Liver (tissue), 9 donors: ENCODE data around the gene HRG. TPM values are rescaled to one million over a fixed set of nuclear protein-coding genes. Genes with fewer than 3 reads are reported as not detected.

Source experiments
- DNase-seq: peaks from one replicate; pipeline ENCODE4 v3.0.0-alpha.2; 2017; ENCODE audit warnings: low spot score
- H3K27ac ChIP-seq, 2 donors: one replicate each; pipeline ENCODE4 v1.7.0; 2013; ENCODE audit warnings: inconsistent platforms in 2 of 2, low read length in 2 of 2, control low read depth in 1 of 2, low read depth in 1 of 2, mild to moderate bottlenecking in 1 of 2
- H3K27me3 ChIP-seq, 4 donors: one replicate each; pipeline versions ENCODE4 v1.6.1 to v1.7.0; 2013; ENCODE audit warnings: low read length in 3 of 4, inconsistent platforms in 1 of 4, mild to moderate bottlenecking in 1 of 4, moderate library complexity in 1 of 4; ENCODE audit not compliant: control insufficient read depth in 4 of 4, insufficient read depth in 4 of 4
- H3K36me3 ChIP-seq, 4 donors: one replicate each; pipeline versions ENCODE4 v1.6.1 to v1.7.0; 2013; ENCODE audit warnings: low read length in 3 of 4, mild to moderate bottlenecking in 3 of 4, low read depth in 1 of 4, moderate library complexity in 1 of 4; ENCODE audit not compliant: control insufficient read depth in 4 of 4, insufficient read depth in 3 of 4
- H3K4me1 ChIP-seq, 4 donors: one replicate each; pipeline versions ENCODE4 v1.6.1 to v1.7.0; 2013; ENCODE audit warnings: low read length in 3 of 4, mild to moderate bottlenecking in 3 of 4, moderate library complexity in 1 of 4; ENCODE audit not compliant: control insufficient read depth in 4 of 4, insufficient read depth in 4 of 4
- H3K4me3 ChIP-seq, 3 donors: one replicate each; pipeline versions ENCODE4 v1.6.1 to v1.7.0; 2013; ENCODE audit warnings: low read length in 3 of 3, control low read depth in 1 of 3, low read depth in 1 of 3, mild to moderate bottlenecking in 1 of 3
- H3K9ac ChIP-seq, 2 donors: one replicate each; pipeline ENCODE4 v1.7.0; 2013; ENCODE audit warnings: low read length in 2 of 2, mild to moderate bottlenecking in 2 of 2, moderate library complexity in 2 of 2, control low read depth in 1 of 2, low read depth in 1 of 2
- H3K9me3 ChIP-seq, 4 donors: one replicate each; pipeline versions ENCODE4 v1.6.1 to v1.7.0; 2013; ENCODE audit warnings: low read length in 3 of 4; ENCODE audit not compliant: control insufficient read depth in 4 of 4
- FOXA2 ChIP-seq: IDR thresholded peaks from 2 replicates; pipeline ENCODE4 v1.6.1; 2016; ENCODE audit warnings: antibody characterized with exemption
- GABPA ChIP-seq, 2 donors: IDR thresholded peaks in 1 of 2; conservative IDR thresholded peaks in 1 of 2; 2 replicates each; pipeline ENCODE4 v1.6.1; 2016; ENCODE audit warnings: antibody characterized with exemption in 2 of 2, mild to moderate bottlenecking in 1 of 2, moderate library complexity in 1 of 2
- RAD21 ChIP-seq, 2 donors: IDR thresholded peaks; 2 replicates each; pipeline ENCODE4 v1.6.1; 2016; ENCODE audit warnings: antibody characterized with exemption in 2 of 2, mild to moderate bottlenecking in 2 of 2
- REST ChIP-seq: IDR thresholded peaks from 2 replicates; pipeline ENCODE4 v1.6.1; 2016; ENCODE audit warnings: antibody characterized with exemption, mild to moderate bottlenecking
- SP1 ChIP-seq: IDR thresholded peaks from 2 replicates; pipeline ENCODE4 v1.6.1; 2018; ENCODE audit warnings: antibody characterized with exemption, mild to moderate bottlenecking
- WGBS: extraction: QIAGEN DNeasy Blood & Tissue Kit; methylation state at CpG from one replicate; pipeline ENCODE4 v1.1.7; 2013; 5-methylcytosine and 5-hydroxymethylcytosine counted together
- polyA plus RNA-seq, 2 donors: library from polyadenylated mRNA; stranded (reverse) in 1 of 2; unstranded in 1 of 2; fragments of 200-250 nt in 1 of 2; fragments of >200 nt in 1 of 2; fragmentation: Nextera tagmentation in 1 of 2; extraction: Ambion mirVana in 1 of 2; gene quantifications; one replicate each; pipeline versions ENCODE4 v1.2.1 to v1.2.3, GENCODE V29; 2013 to 2015
- total RNA-seq, 2 donors: library from RNA; depleted of rRNA; stranded (reverse); fragments of >200 nt; gene quantifications; one replicate each; pipeline ENCODE4 v1.2.3, GENCODE V29; 2014
- TF ChIP-seq, protein P1 (sequence below): IDR thresholded peaks from 2 replicates; pipeline ENCODE4 v1.6.1; 2016; ENCODE audit warnings: antibody characterized with exemption
- donor health status: healthy.
- donor health status: healthy.
- donor health status: healthy.
- donor health status: healthy.
- donor health status: healthy.

HRG gene
- total and polyA plus RNA-seq, 4 donors = 41.8 to 837 (median 227) TPM

- no peak for TF ChIP-seq REST
These were observed 19.0 kb upstream of the HRG start (continued) for GRCh38 chr3:186646841-186647240.

- no peaks in the 10 kb centered on the region for H3K27me3 ChIP-seq
- H3K36me3 ChIP-seq = peaks cover 3 to 75% (median 48%) of the 10 kb centered on the region in 4 donors
- 96% methylated on average over 1 of the region's 1 CpG for WGBS
- no peak overlapping the region for H3K9ac ChIP-seq
- H3K9me3 ChIP-seq = peaks cover 0 to 22% (median 7%) of the 10 kb centered on the region in 4 donors
- H3K4me3 ChIP-seq = no peak overlapping the region
- no peak for DNase-seq
- H3K4me1 ChIP-seq = peaks cover 0 to 11% (median 2%) of the 10 kb centered on the region in 4 donors
- no peak for TF ChIP-seq SP1
- H3K27ac ChIP-seq = no peak overlapping the region
These were observed 17.0 kb upstream of the HRG start for GRCh38 chr3:186648851-186649250.

DNA sequence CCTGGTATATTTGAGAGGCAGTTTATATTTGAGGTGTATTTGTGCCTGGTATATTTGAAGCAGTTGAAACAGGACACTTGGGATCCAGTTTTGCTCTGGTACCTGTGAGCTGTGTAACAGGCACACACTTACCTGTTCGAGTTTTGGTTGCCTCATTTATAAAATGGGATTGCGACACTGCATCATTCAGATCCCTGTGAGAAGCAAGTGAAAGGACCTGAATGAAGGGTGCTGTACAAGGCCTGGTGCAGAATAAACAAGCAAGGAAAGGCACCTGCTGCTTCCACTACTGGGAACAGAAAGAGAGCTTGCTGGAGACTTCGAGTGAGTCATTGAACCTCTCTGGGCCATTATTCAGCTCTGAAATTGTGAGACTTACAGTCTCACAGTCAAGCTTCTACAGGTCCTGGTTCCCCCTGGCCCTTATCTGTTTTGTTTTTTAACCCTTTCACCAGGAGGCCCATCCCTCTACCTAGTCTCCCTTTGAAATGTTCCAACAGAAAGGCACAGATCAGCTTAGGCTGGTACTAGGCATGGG, 14.1 kb upstream of the HRG start:
- Histone ChIP-seq H3K27ac (no peak overlapping the region), H3K9ac (no peak overlapping the region), H3K4me3 (peak overlapping the region in 1 of 3 donors; percentile 10), H3K36me3 (peaks cover 3 to 56% (median 41%) of the 10 kb centered on the region in 4 donors), H3K27me3 (no peaks in the 10 kb centered on the region), H3K9me3 (peaks cover 0 to 33% (median 9%) of the 10 kb centered on the region in 4 donors), H3K4me1 (no peaks in the 10 kb centered on the region)
- TF ChIP-seq RAD21 (IDR thresholded peaks at IDR 0.05) (no peak), FOXA2 (no peak), REST (no peak), GABPA (IDR thresholded peaks at IDR 0.05 in 1 of 2, conservative IDR thresholded peaks at IDR 0.05 in 1 of 2) (no peak)
- TF ChIP-seq, protein P1, sequence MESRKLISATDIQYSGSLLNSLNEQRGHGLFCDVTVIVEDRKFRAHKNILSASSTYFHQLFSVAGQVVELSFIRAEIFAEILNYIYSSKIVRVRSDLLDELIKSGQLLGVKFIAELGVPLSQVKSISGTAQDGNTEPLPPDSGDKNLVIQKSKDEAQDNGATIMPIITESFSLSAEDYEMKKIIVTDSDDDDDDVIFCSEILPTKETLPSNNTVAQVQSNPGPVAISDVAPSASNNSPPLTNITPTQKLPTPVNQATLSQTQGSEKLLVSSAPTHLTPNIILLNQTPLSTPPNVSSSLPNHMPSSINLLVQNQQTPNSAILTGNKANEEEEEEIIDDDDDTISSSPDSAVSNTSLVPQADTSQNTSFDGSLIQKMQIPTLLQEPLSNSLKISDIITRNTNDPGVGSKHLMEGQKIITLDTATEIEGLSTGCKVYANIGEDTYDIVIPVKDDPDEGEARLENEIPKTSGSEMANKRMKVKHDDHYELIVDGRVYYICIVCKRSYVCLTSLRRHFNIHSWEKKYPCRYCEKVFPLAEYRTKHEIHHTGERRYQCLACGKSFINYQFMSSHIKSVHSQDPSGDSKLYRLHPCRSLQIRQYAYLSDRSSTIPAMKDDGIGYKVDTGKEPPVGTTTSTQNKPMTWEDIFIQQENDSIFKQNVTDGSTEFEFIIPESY = no peak
- 90% methylated on average over 3 of the region's 3 CpGs for WGBS
- DNase-seq = no peak
